Smooth muscle cell (in vitro differentiated cells): Measurements from ENCODE around the gene MOGAT3. TPM values are rescaled to one million over a fixed set of nuclear protein-coding genes. Genes with fewer than 3 reads are reported as not detected.

Experiments used
- DNase-seq: peaks from one replicate; lab custom pipeline; 2025; ENCODE audit not compliant: unreplicated experiment; lab: John Stamatoyannopoulos, UW
- H2AFZ ChIP-seq: fragments of 200-600 bp; sonication (generic); 2 replicates; pipeline ENCODE4 v1.6.0; 2016; ENCODE audit warnings: antibody characterized with exemption, low read depth, mild to moderate bottlenecking
- H3F3A ChIP-seq: fragments of 200-600 bp; sonication (generic); 2 replicates; pipeline ENCODE4 v1.6.0; 2017; ENCODE audit warnings: antibody characterized with exemption, low read depth
- H3K27ac ChIP-seq: fragments of 200-600 bp; sonication (generic); 2 replicates; pipeline ENCODE4 v1.5.1; 2016; ENCODE audit warnings: low read depth, mild to moderate bottlenecking
- H3K27me3 ChIP-seq: fragments of 200-600 bp; sonication (generic); 2 replicates; pipeline ENCODE4 v1.6.1; 2016; ENCODE audit warnings: low read depth, mild to moderate bottlenecking
- H3K36me3 ChIP-seq: fragments of 200-600 bp; sonication (generic); 2 replicates; pipeline ENCODE4 v1.5.1; 2016; ENCODE audit warnings: low read depth
- H3K4me1 ChIP-seq: fragments of 200-600 bp; sonication (generic); 2 replicates; pipeline ENCODE4 v1.5.1; 2016; ENCODE audit warnings: low read depth
- H3K4me2 ChIP-seq: fragments of 200-600 bp; sonication (generic); 2 replicates; pipeline ENCODE4 v1.6.0; 2016; ENCODE audit warnings: mild to moderate bottlenecking
- H3K4me3 ChIP-seq: fragments of 200-600 bp; sonication (generic); 2 replicates; pipeline ENCODE4 v1.5.1; 2016; ENCODE audit warnings: mild to moderate bottlenecking
- H3K79me2 ChIP-seq: fragments of 200-600 bp; sonication (generic); 2 replicates; pipeline ENCODE4 v1.6.0; 2016; ENCODE audit warnings: low read depth, mild to moderate bottlenecking
- H3K9ac ChIP-seq: fragments of 200-600 bp; sonication (generic); 2 replicates; pipeline ENCODE4 v1.6.0; 2016; ENCODE audit warnings: low read depth
- H3K9me3 ChIP-seq: fragments of 200-600 bp; sonication (generic); replicated peaks from 2 replicates; pipeline ENCODE4 v1.5.1; 2016; ENCODE audit warnings: low read depth
- H4K20me1 ChIP-seq: fragments of 200-600 bp; sonication (generic); 2 replicates; pipeline ENCODE4 v1.6.0; 2016; ENCODE audit warnings: low read depth
- CTCF ChIP-seq: fragments of 200-600 bp; sonication (generic); IDR thresholded peaks from 2 replicates; pipeline ENCODE4 v1.5.1; 2017; ENCODE audit warnings: borderline replicate concordance, mild to moderate bottlenecking, antibody characterized with exemption; ENCODE audit not compliant: insufficient read depth, poor library complexity, severe bottlenecking
- WGBS: methylation state at CpG from one replicate; pipeline ENCODE4 v1.1.7; 2016; ENCODE audit warnings: low lambda C conversion rate; 5-methylcytosine and 5-hydroxymethylcytosine counted together
- polyA plus RNA-seq: library from polyadenylated mRNA; unstranded; fragments of >200 nt; fragmentation: Nextera tagmentation; extraction: Ambion mirVana; gene quantifications from 2 replicates; pipeline ENCODE4 v1.2.1, GENCODE V29; 2016
- total RNA-seq: library from RNA; depleted of rRNA; stranded (reverse); fragments of >200 nt; gene quantifications from 2 replicates; pipeline ENCODE4 v1.2.3, GENCODE V29; 2014

Gene MOGAT3
- total and polyA plus RNA-seq, 2 experiments from 2014 or later: not detected

GRCh38 chr7:101197991-101198390, 2.8 kb downstream of the MOGAT3 start:
- DNase-seq: no peak
- H3F3A ChIP-seq: no peaks in the 10 kb centered on the region
- 93% methylated on average over 21 of the region's 21 CpGs for WGBS
- peaks cover 32% of the 10 kb centered on the region for H3K27me3 ChIP-seq
- no peaks in the 10 kb centered on the region for H3K36me3 ChIP-seq
- H3K4me2 ChIP-seq: no peak overlapping the region
- H3K4me3 ChIP-seq: no peak overlapping the region
- H4K20me1 ChIP-seq: no peaks in the 10 kb centered on the region
- H3K9me3 ChIP-seq: no peaks in the 10 kb centered on the region
- no peak overlapping the region for H3K9ac ChIP-seq
- no peak overlapping the region for H2AFZ ChIP-seq
- no peak for TF ChIP-seq CTCF
- no peak overlapping the region for H3K27ac ChIP-seq
- H3K79me2 ChIP-seq: no peaks in the 10 kb centered on the region
- H3K4me1 ChIP-seq: no peaks in the 10 kb centered on the region

- 95% methylated on average over 16 of the region's 17 CpGs for WGBS
- no peak overlapping the region for H3K4me3 ChIP-seq
- DNase-seq: no peak
- H3K9me3 ChIP-seq: no peaks in the 10 kb centered on the region
- peaks cover 11% of the 10 kb centered on the region for H3K27me3 ChIP-seq
- H3K4me2 ChIP-seq: no peak overlapping the region
- H3K9ac ChIP-seq: no peak overlapping the region
- no peaks in the 10 kb centered on the region for H3K79me2 ChIP-seq
- no peak overlapping the region for H3K27ac ChIP-seq
- no peak for TF ChIP-seq CTCF
- H3K4me1 ChIP-seq: no peaks in the 10 kb centered on the region
- H4K20me1 ChIP-seq: no peaks in the 10 kb centered on the region
- H2AFZ ChIP-seq: no peak overlapping the region
- no peaks in the 10 kb centered on the region for H3F3A ChIP-seq
- no peaks in the 10 kb centered on the region for H3K36me3 ChIP-seq
Observed at GRCh38 chr7:101195884-101196283, 5.0 kb downstream of the MOGAT3 start.

GRCh38 chr7:101189109-101189508, 11.7 kb downstream of the MOGAT3 start:
- Histone ChIP-seq H3K9me3 (no peaks in the 10 kb centered on the region), H3K27me3 (no peaks in the 10 kb centered on the region), H3K9ac (no peak overlapping the region), H3K36me3 (no peaks in the 10 kb centered on the region), H3F3A (peaks cover 10% of the 10 kb centered on the region), H3K4me1 (no peaks in the 10 kb centered on the region), H4K20me1 (no peaks in the 10 kb centered on the region), H3K4me2 (no peak overlapping the region), H3K4me3 (no peak overlapping the region), H3K79me2 (no peaks in the 10 kb centered on the region), H2AFZ (no peak overlapping the region), H3K27ac (no peak overlapping the region)
- no peak for TF ChIP-seq CTCF
- 88% methylated on average over 8 of the region's 8 CpGs for WGBS
- DNase-seq: no peak

GRCh38 chr7:101186844-101187428, 13.9 kb downstream of the MOGAT3 start:
- Histone ChIP-seq H3K9ac (no peak overlapping the region), H3K4me1 (no peaks in the 10 kb centered on the region), H4K20me1 (no peaks in the 10 kb centered on the region), H3K27me3 (no peaks in the 10 kb centered on the region), H3F3A (peaks cover 10% of the 10 kb centered on the region), H3K27ac (no peak overlapping the region), H3K9me3 (no peaks in the 10 kb centered on the region), H2AFZ (no peak overlapping the region), H3K4me2 (no peak overlapping the region), H3K79me2 (no peaks in the 10 kb centered on the region), H3K36me3 (no peaks in the 10 kb centered on the region), H3K4me3 (no peak overlapping the region)
- no peak for DNase-seq
- WGBS: 94% methylated on average over 4 of the region's 4 CpGs
- TF ChIP-seq CTCF: no peak
